K562 (cell line): ENCODE results near the gene ZNF747. TPM values are rescaled to one million over a fixed set of nuclear protein-coding genes. Genes with fewer than 3 reads are reported as not detected.
A peak's percentile ranks its signal among the peaks of the same experiment; 100 is the strongest.

Experiments used
- ATAC-seq: fragments of 200-7000 bp; cut with Tn5 transposase; 3 replicates; pipeline ENCODE4 v1.9.1; 2020; ENCODE audit warnings: moderate library complexity
- BruUV-seq: library from RNA; stranded (reverse); fragments of 400-500 nt; replicated peaks from 2 replicates; lab custom pipeline; 2021; lab: Mats Ljungman, UMichigan
- CTCF ChIA-PET: fragments of 300-600 bp; formaldehyde crosslinking; extraction: SDS; loops from one replicate; lab custom pipeline; 2021; ENCODE audit warnings: low intra/inter-chr PET ratio; lab: Yijun Ruan, JAX
- POLR2A ChIA-PET: fragments of 300-600, 350-650 bp; sonication (Branson Sonifier 250); formaldehyde crosslinking; extraction: SDS; loops from one replicate; lab custom pipeline; 2021; ENCODE audit warnings: antibody characterized with exemption, inconsistent platforms; lab: Yijun Ruan, JAX
- DNase-seq, 4 experiments: peaks; one replicate each; pipeline versions ENCODE4 v3.0.0 to v3.0.0-alpha.2; 2011 to 2018; ENCODE audit warnings: low spot score in 3 of 4, mixed read lengths in 3 of 4; ENCODE audit errors: extremely low read depth in 1 of 4
- FAIRE-seq: peaks from 2 replicates; lab custom pipeline; 2011; peaks lifted over from hg19 to GRCh38; lab: Jason Lieb, UNC
- H2AFZ ChIP-seq: 2 replicates; pipeline ENCODE4 v1.6.0; 2011; ENCODE audit warnings: low read depth, low read length, control low read depth, inconsistent platforms
- H3K27ac ChIP-seq: fragments of 200-600 bp; 3 replicates; pipeline ENCODE4 v1.8.0; 2011; ENCODE audit warnings: low read depth, mild to moderate bottlenecking, control low read depth, inconsistent platforms, low read length, moderate library complexity, mixed read lengths; ENCODE audit errors: extremely low read depth
- H3K27me3 ChIP-seq, 2 experiments: fragments of 300-600 bp in 1 of 2; 2 replicates in 1 of 2; 3 replicates in 1 of 2; pipeline versions ENCODE4 v1.6.0 to v1.8.0; 2011; ENCODE audit warnings: inconsistent platforms in 2 of 2, low read length in 2 of 2, mild to moderate bottlenecking in 1 of 2, mixed read lengths in 1 of 2, moderate library complexity in 1 of 2; ENCODE audit not compliant: control insufficient read depth in 2 of 2, insufficient read depth in 2 of 2
- H3K36me3 ChIP-seq: fragments of 300-600 bp; 3 replicates; pipeline ENCODE4 v1.8.0; 2011; ENCODE audit warnings: mild to moderate bottlenecking, low read length, inconsistent platforms; ENCODE audit not compliant: control insufficient read depth, insufficient read depth
- H3K4me1 ChIP-seq, 2 experiments: fragments of 200-600 bp in 1 of 2; replicated peaks in 1 of 2; 2 replicates in 1 of 2; 3 replicates in 1 of 2; pipeline versions ENCODE4 v1.5.1 to v1.8.0; 2011; ENCODE audit warnings: inconsistent platforms in 2 of 2, low read length in 2 of 2, mild to moderate bottlenecking in 1 of 2, mixed read lengths in 1 of 2, moderate library complexity in 1 of 2; ENCODE audit not compliant: control insufficient read depth in 2 of 2, insufficient read depth in 2 of 2
- H3K4me2 ChIP-seq: 2 replicates; pipeline ENCODE4 v1.6.1; 2011; ENCODE audit warnings: low read length, control low read depth, inconsistent platforms, mixed read lengths; ENCODE audit not compliant: insufficient read depth
- H3K4me3 ChIP-seq: fragments of 200-600 bp; sonication (generic), shearing (Covaris generic); 2 replicates; pipeline ENCODE4 v1.5.1; 2016; ENCODE audit warnings: control low read depth, inconsistent platforms
- H3K79me2 ChIP-seq: fragments of 200-600 bp; 3 replicates; pipeline ENCODE4 v1.8.0; 2011; ENCODE audit warnings: low read length, inconsistent platforms; ENCODE audit not compliant: control insufficient read depth, insufficient read depth
- H3K9ac ChIP-seq, 2 experiments: 2 replicates each; pipeline versions ENCODE4 v1.6.0 to v1.6.1; 2011; ENCODE audit warnings: low read depth in 2 of 2, low read length in 2 of 2, control low read depth in 1 of 2, inconsistent platforms in 1 of 2, mild to moderate bottlenecking in 1 of 2, mixed read lengths in 1 of 2; ENCODE audit not compliant: insufficient read depth in 1 of 2
- H3K9me1 ChIP-seq: one replicate; pipeline ENCODE4 v1.6.0; 2011; ENCODE audit warnings: inconsistent platforms, mild to moderate bottlenecking, low read length, moderate library complexity; ENCODE audit not compliant: control insufficient read depth, insufficient read depth
- H3K9me3 ChIP-seq: replicated peaks from 2 replicates; pipeline ENCODE4 v1.5.1; 2011; ENCODE audit warnings: low read depth, low read length, inconsistent platforms; ENCODE audit not compliant: control insufficient read depth, insufficient read depth
- H4K20me1 ChIP-seq: replicated peaks from 2 replicates; pipeline ENCODE4 v1.6.1; 2011; ENCODE audit warnings: low read length, inconsistent platforms, mixed read lengths; ENCODE audit not compliant: control insufficient read depth, insufficient read depth
- ATF7 ChIP-seq: fragments of 450-650 bp; IDR thresholded peaks from 2 replicates; pipeline ENCODE4 v1.7.1; 2014; ENCODE audit warnings: mild to moderate bottlenecking, moderate library complexity
- GATAD2B ChIP-seq: fragments of 450-650 bp; IDR thresholded peaks from 2 replicates; pipeline ENCODE4 v1.6.1; 2017; ENCODE audit warnings: mild to moderate bottlenecking, borderline replicate concordance
- HMG20B ChIP-seq: fragments of 250-450 bp; sonication (Bioruptor Pico); IDR thresholded peaks from 2 replicates; pipeline ENCODE4 v1.5.0; 2021; ENCODE audit warnings: mild to moderate bottlenecking
- KLF13 ChIP-seq: fragments of 450-650 bp; IDR thresholded peaks from 2 replicates; pipeline ENCODE4 v1.6.1; 2016; ENCODE audit warnings: missing genetic modification characterization, low read depth, mild to moderate bottlenecking, missing compliant biosample characterization, moderate library complexity, borderline replicate concordance
- NCOA6 ChIP-seq: fragments of 450-650 bp; IDR thresholded peaks from 2 replicates; pipeline ENCODE4 v1.6.1; 2017; ENCODE audit warnings: mild to moderate bottlenecking
- NRF1 ChIP-seq, 2 experiments: fragments of 450-650 bp; IDR thresholded peaks in 1 of 2; conservative IDR thresholded peaks in 1 of 2; 2 replicates each; pipeline ENCODE4 v1.6.1; 2014; ENCODE audit warnings: mild to moderate bottlenecking in 2 of 2
- RNF219 ChIP-seq: fragments of 250-450 bp; sonication (Bioruptor Pico); IDR thresholded peaks from 2 replicates; pipeline ENCODE4 v1.5.0; 2022; ENCODE audit warnings: mild to moderate bottlenecking
- TAF1 ChIP-seq: IDR thresholded peaks from 2 replicates; pipeline ENCODE4 v1.6.1; 2011; ENCODE audit warnings: mild to moderate bottlenecking, low read length, moderate library complexity; ENCODE audit not compliant: insufficient read depth, control insufficient read depth, severe bottlenecking; ENCODE audit errors: extremely low read depth
- TCF3 ChIP-seq: sonication (generic); formaldehyde crosslinking; IDR thresholded peaks from 2 replicates; pipeline ENCODE4 v1.4.0; 2020; ENCODE audit warnings: mild to moderate bottlenecking, missing genetic modification reagents
- WGBS: fragments of 100-300 bp; shearing (Covaris generic); methylation state at CpG from one replicate; pipeline ENCODE4 v1.1.6; 2016; ENCODE audit warnings: low coverage, mixed read lengths; ENCODE audit not compliant: insufficient coverage; ENCODE audit errors: missing lambda C conversion rate; 5-methylcytosine and 5-hydroxymethylcytosine counted together
- in situ Hi-C: fragments of 300-500 bp; cut with MboI; formaldehyde crosslinking; loops from 4 replicates; pipeline ENCODE4 v1.15.0; 2018; ENCODE audit warnings: inconsistent platforms, mixed read lengths
- intact Hi-C: fragments of 100-400 bp; cut with micrococcal nuclease; formaldehyde crosslinking; loops from 2 replicates; pipeline ENCODE4 v1.14.2; 2022
- polyA plus RNA-seq, 8 experiments: library from polyadenylated mRNA; depleted of rRNA in 4 of 8; stranded (reverse) in 5 of 8; unstranded in 3 of 8; fragments of >200 nt; fragmentation: Nextera tagmentation in 2 of 8; fragmentation: Illumina TruSeq in 1 of 8; extraction: Ambion mirVana in 2 of 8; extraction: Trizol in 1 of 8; gene quantifications; 2 replicates each; pipeline versions ENCODE4 v1.2.1 to v1.2.3, GENCODE V29; 2011 to 2014; ENCODE audit warnings: inconsistent platforms in 1 of 8, missing spikeins in 1 of 8
- total RNA-seq, 7 experiments: library from RNA; depleted of rRNA in 6 of 7; stranded (reverse); fragments of >200 nt in 6 of 7; fragmentation: Illumina TruSeq in 2 of 7; extraction: Trizol in 2 of 7; gene quantifications; 2 replicates each; pipeline versions ENCODE4 v1.2.1 to v1.2.3, GENCODE V29; 2011 to 2021; ENCODE audit warnings: low replicate concordance in 1 of 7
- TF ChIP-seq, protein P1 (sequence below): fragments of 450-650 bp; IDR thresholded peaks from 2 replicates; pipeline ENCODE4 v1.6.1; 2016
- TF ChIP-seq, protein P2 (sequence below): fragments of 250-450 bp; sonication (Bioruptor Pico); IDR thresholded peaks from 2 replicates; pipeline ENCODE4 v1.4.0; 2020
- TF ChIP-seq, protein P3 (sequence below): sonication (generic); formaldehyde crosslinking; IDR thresholded peaks from 2 replicates; pipeline ENCODE4 v1.8.1; 2023; ENCODE audit warnings: mild to moderate bottlenecking, missing genetic modification reagents, moderate library complexity

The ZNF747 gene
- total and polyA plus RNA-seq, 9 of the 15 experiments (the other 6 are each of a cell fraction or from before 2014, with no cell fraction given), result 0.14 to 3.3 (median 1.5) TPM

DNA sequence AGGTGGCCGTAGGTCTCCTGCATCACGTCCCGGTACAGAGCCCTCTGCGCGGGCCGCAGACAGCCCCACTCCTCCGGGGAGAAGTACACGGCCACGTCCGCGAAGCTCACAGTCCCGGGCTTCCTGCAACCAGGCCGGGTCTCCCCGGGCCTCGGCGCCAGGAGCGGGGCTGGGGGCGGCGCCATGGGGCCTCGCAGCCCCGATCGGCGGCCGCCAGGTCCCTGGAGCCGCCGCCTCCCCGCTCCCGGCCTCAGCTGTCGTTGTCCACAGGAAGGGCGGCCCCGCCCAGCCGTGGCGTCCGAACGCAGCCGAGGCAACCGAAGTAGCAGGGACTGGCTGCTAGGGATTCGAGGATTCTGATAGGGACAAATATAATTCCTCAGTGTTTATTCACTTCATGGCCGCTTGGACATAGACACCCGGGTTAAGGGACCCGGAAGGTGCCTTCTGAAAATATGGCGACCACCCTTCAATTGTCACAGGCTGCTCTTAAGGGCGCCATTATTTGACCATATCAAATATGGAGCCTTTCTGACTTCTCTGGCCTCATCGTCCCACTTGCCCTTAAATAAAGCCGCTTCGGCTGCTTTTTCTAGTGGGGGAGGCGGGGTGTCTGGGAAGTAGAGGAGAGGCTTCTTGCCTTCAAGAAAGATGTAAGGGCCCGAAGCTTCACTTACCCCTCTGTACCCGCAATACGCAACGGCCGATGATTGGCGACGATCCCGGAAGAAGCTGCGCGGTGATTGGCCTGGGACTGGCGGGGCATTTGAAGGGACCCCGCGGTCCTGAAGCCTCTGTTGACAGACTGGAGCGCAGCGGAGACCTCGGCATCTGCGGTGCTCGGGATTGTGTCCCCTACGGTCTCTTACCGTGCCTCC lies 37.0 kb upstream of the ZNF747 start, which contains the start of gene ZNF688:
Gene ZNF688, minus strand, starts transcription at position 270 of the 878 bp plus-strand sequence. Its CDS starts 85 bp downstream, at position 185.
- Histone ChIP-seq H3K4me1 (peaks cover 17 to 36% of the 10 kb centered on the region in 2 experiments), H3K4me3 (peak within 1 kb of the TSS; percentile 65), H3K79me2 (peaks cover 38% of the 10 kb centered on the region), H4K20me1 (no peaks in the 10 kb centered on the region), H3K27me3 (no peaks in the 10 kb centered on the region), H3K4me2 (peak within 1 kb of the TSS; percentile 92), H3K27ac (peak within 1 kb of the TSS; percentile 83), H3K9me3 (no peaks in the 10 kb centered on the region), H3K36me3 (peaks cover 4% of the 10 kb centered on the region; the same call in 1 of the 3 replicates), H2AFZ (peak within 1 kb of the TSS; percentile 88), H3K9ac (peak within 1 kb of the TSS; percentile 71 to 93), H3K9me1 (no peaks in the 10 kb centered on the region)
- no TSS peak for BruUV-seq
- DNase-seq (peak; percentile 92 to 97 (median 94)), ATAC-seq (peak; percentile 88), FAIRE-seq (peak; percentile 86)
- POLR2A ChIA-PET, result interaction anchor here (0.5 to 2.8 kb wide), 17 partner anchors 8 to 1198 kb away, joined by 3 to 28 read pairs (median 4); partner anchors contain the start of genes PRR14, SEPHS2, STX4 and ZNF689
- in situ Hi-C loops (no loop called here), intact Hi-C loops (loop anchor here (1.0 kb wide), 1 partner anchor 35 kb away; no protein-coding TSS in a partner anchor)
- CTCF ChIA-PET, result no interaction called here
- WGBS, result 1% methylated on average over 59 of the region's 67 CpGs
- TF ChIP-seq TCF3 (CRISPR knock-in tag) (0 out of 2 replicates have a peak, but pooled peaks have one; percentile 11), GATAD2B (peak; percentile 27), TAF1 (peak; percentile 74), NCOA6 (no peak), KLF13 (0 out of 2 replicates have a peak, but pooled peaks have one; percentile 42), RNF219 (CRISPR knock-in tag) (0 out of 2 replicates have a peak, but pooled peaks have one; percentile 58), HMG20B (CRISPR knock-in tag) (no peak), NRF1 (conservative IDR thresholded peaks at IDR 0.05 in 1 of 2, IDR thresholded peaks at IDR 0.05 in 1 of 2) (peak; percentile 57 to 71), ATF7 (peak; percentile 78)
- TF ChIP-seq, protein P1, sequence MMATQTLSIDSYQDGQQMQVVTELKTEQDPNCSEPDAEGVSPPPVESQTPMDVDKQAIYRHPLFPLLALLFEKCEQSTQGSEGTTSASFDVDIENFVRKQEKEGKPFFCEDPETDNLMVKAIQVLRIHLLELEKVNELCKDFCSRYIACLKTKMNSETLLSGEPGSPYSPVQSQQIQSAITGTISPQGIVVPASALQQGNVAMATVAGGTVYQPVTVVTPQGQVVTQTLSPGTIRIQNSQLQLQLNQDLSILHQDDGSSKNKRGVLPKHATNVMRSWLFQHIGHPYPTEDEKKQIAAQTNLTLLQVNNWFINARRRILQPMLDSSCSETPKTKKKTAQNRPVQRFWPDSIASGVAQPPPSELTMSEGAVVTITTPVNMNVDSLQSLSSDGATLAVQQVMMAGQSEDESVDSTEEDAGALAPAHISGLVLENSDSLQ, result peak; percentile 65
- TF ChIP-seq, protein P2, sequence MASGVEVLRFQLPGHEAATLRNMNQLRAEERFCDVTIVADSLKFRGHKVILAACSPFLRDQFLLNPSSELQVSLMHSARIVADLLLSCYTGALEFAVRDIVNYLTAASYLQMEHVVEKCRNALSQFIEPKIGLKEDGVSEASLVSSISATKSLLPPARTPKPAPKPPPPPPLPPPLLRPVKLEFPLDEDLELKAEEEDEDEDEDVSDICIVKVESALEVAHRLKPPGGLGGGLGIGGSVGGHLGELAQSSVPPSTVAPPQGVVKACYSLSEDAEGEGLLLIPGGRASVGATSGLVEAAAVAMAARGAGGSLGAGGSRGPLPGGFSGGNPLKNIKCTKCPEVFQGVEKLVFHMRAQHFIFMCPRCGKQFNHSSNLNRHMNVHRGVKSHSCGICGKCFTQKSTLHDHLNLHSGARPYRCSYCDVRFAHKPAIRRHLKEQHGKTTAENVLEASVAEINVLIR (CRISPR knock-in tag), result peak; percentile 63
- TF ChIP-seq, protein P3, sequence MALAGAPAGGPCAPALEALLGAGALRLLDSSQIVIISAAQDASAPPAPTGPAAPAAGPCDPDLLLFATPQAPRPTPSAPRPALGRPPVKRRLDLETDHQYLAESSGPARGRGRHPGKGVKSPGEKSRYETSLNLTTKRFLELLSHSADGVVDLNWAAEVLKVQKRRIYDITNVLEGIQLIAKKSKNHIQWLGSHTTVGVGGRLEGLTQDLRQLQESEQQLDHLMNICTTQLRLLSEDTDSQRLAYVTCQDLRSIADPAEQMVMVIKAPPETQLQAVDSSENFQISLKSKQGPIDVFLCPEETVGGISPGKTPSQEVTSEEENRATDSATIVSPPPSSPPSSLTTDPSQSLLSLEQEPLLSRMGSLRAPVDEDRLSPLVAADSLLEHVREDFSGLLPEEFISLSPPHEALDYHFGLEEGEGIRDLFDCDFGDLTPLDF (CRISPR knock-in tag), result peak; percentile 34; the same call in 1 of the 2 replicates
